ENCODE data around the gene GET3.

DNA sequence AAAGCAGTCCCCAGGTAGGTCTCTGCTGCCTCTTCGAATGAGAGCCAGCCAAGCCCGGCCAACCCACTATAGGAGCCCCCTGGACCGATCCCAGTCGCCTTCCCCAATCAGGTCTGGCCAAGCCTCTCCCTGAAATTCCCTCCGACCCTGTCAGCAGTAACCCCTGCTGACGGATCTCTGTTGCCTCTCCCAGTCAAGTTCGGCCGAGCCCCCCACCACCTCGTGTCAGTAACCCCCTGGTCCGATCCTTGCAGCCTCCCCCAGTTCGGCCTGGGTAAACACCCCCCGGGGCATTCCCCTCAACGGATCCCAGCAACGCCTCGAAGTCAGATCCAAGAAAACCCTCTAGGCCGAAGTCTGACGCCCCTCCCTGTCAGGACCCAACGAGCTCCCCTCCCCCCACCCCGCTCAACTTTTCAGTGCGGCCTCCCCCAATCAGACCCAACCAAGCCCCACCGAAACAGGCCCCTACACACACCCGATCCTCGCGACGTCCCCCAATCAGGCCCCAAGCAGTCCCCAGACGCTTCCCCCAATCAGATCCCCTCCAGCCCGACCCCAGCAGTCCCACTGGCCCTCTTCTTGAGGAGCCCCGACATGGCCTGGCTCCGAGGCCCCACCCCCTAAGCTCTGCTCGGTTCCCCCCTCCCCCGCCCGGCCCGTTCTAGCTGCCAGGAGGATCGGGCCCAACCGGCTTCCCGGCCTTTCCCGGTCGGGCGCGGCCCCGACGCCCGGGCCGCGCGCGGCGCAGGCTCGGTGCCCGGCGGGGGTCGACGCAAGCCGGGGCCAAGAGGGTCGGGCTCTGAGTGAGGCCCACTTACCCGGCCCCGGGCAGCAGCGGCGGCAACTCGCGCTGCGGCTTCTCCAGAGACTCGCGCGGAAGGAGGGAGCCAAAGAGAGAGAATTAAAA is 15.4 kb upstream of the GET3 start:
- TF ChIP-seq, protein P1, sequence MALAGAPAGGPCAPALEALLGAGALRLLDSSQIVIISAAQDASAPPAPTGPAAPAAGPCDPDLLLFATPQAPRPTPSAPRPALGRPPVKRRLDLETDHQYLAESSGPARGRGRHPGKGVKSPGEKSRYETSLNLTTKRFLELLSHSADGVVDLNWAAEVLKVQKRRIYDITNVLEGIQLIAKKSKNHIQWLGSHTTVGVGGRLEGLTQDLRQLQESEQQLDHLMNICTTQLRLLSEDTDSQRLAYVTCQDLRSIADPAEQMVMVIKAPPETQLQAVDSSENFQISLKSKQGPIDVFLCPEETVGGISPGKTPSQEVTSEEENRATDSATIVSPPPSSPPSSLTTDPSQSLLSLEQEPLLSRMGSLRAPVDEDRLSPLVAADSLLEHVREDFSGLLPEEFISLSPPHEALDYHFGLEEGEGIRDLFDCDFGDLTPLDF (CRISPR knock-in tag; IDR thresholded peaks at IDR 0.05) = no peak
- TF ChIP-seq ZNF219 (CRISPR knock-in tag; IDR thresholded peaks at IDR 0.05; ENCODE audit: borderline replicate concordance) = no peak
- TF ChIP-seq, protein P2, sequence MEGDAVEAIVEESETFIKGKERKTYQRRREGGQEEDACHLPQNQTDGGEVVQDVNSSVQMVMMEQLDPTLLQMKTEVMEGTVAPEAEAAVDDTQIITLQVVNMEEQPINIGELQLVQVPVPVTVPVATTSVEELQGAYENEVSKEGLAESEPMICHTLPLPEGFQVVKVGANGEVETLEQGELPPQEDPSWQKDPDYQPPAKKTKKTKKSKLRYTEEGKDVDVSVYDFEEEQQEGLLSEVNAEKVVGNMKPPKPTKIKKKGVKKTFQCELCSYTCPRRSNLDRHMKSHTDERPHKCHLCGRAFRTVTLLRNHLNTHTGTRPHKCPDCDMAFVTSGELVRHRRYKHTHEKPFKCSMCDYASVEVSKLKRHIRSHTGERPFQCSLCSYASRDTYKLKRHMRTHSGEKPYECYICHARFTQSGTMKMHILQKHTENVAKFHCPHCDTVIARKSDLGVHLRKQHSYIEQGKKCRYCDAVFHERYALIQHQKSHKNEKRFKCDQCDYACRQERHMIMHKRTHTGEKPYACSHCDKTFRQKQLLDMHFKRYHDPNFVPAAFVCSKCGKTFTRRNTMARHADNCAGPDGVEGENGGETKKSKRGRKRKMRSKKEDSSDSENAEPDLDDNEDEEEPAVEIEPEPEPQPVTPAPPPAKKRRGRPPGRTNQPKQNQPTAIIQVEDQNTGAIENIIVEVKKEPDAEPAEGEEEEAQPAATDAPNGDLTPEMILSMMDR (IDR thresholded peaks at IDR 0.05) = no peak
- TF ChIP-seq TEAD4 (CRISPR knock-in tag; IDR thresholded peaks at IDR 0.05) = no peak
- TF ChIP-seq SP1 (CRISPR knock-in tag; conservative IDR thresholded peaks at IDR 0.05) = no peak
